ENCODE data around the gene PTPRD. TPM values are rescaled to one million over a fixed set of nuclear protein-coding genes. Genes with fewer than 3 reads are reported as not detected.

Gene PTPRD
- total RNA-seq, 1 experiment from 2014 or later, result 32.5 TPM

GRCh38 chr9:9603345-9603744, 1009.5 kb downstream of the PTPRD start:
- Histone ChIP-seq H4K20me1 (ENCODE audit: control insufficient read depth, insufficient read depth, insufficient read length) (no peaks in the 10 kb centered on the region), H2BK120ac (ENCODE audit: low read depth, low read length, poor library complexity, severe bottlenecking) (no peak overlapping the region), H2AK5ac (ENCODE audit: insufficient read length, low read length) (no peak overlapping the region), H3K9ac (ENCODE audit: extremely low read depth, insufficient read length, low read length) (no peak overlapping the region), H3T11ph (ENCODE audit: low read length) (no peak overlapping the region), H3K9me3 (ENCODE audit: control insufficient read depth, low read depth, low read length) (no peaks in the 10 kb centered on the region), H3K79me1 (ENCODE audit: insufficient read depth, low read depth, low read length, poor library complexity, severe bottlenecking) (no peaks in the 10 kb centered on the region), H3K4me1 (ENCODE audit: insufficient read depth, low read length) (no peaks in the 10 kb centered on the region; the same call in 1 of the 2 replicates), H3K4me2 (ENCODE audit: insufficient read depth, insufficient read length, low read length) (no peak overlapping the region), H2BK12ac (ENCODE audit: insufficient read length, low read depth, low read length) (no peak overlapping the region), H3K27ac (ENCODE audit: insufficient read length, low read depth, low read length) (no peak overlapping the region), H2BK15ac (ENCODE audit: low read depth, low read length) (no peak overlapping the region), H3K79me2 (ENCODE audit: insufficient read depth, low read length) (no peaks in the 10 kb centered on the region), H3K14ac (ENCODE audit: insufficient read depth, low read length) (no peak overlapping the region), H4K8ac (replicated peaks; ENCODE audit: insufficient read length, low read depth, low read length) (no peak overlapping the region), H2BK20ac (ENCODE audit: low read depth, low read length, poor library complexity, severe bottlenecking) (no peak overlapping the region), H4K5ac (ENCODE audit: insufficient read length, low read depth, low read length) (no peak overlapping the region), H3K4ac (ENCODE audit: low read depth, low read length) (no peak overlapping the region), H4K91ac (ENCODE audit: insufficient read length, low read depth, low read length) (no peak overlapping the region), H2BK5ac (ENCODE audit: insufficient read length, low read length) (no peak overlapping the region), H3K23me2 (ENCODE audit: insufficient read length, low read depth, low read length, poor library complexity, severe bottlenecking) (no peaks in the 10 kb centered on the region), H3K56ac (ENCODE audit: insufficient read length, low read depth, low read length) (no peak overlapping the region), H2AFZ (ENCODE audit: low read length) (no peak overlapping the region), H3K18ac (ENCODE audit: insufficient read length, low read depth, low read length) (no peak overlapping the region), H3K23ac (ENCODE audit: insufficient read length, low read depth, low read length) (no peak overlapping the region), H3K27me3 (ENCODE audit: insufficient read depth, low read length) (no peaks in the 10 kb centered on the region)
- DNase-seq, result no peak
- no peaks in the 10 kb centered on the region for H3K36me3 Mint-ChIP-seq (ENCODE audit: insufficient read depth in 1 of 3, low read depth in 3 of 3)
- no peak overlapping the region for H3K27ac Mint-ChIP-seq
- no peaks in the 10 kb centered on the region for H3K9me3 Mint-ChIP-seq
- H3K4me1 Mint-ChIP-seq, result peaks cover 19 to 21% of the 10 kb centered on the region in 2 experiments
- H3K27me3 Mint-ChIP-seq (ENCODE audit: low read depth), result no peaks in the 10 kb centered on the region
- TF ChIP-seq CTCF (conservative IDR thresholded peaks at IDR 0.05), result no peak
- whole genome bisulfite sequencing (ENCODE audit: extremely low coverage, insufficient read length, low lambda C conversion rate), result no CpG with 5 or more reads among the region's 2 CpGs
- H3K4me3 Mint-ChIP-seq, result no peak overlapping the region

Data from H9 (cell line).